A673 (cell line): Measurements from ENCODE around the gene PRMT7. TPM values are rescaled to one million over a fixed set of nuclear protein-coding genes. Genes with fewer than 3 reads are reported as not detected.

Source experiments
- BruUV-seq: library from RNA; stranded (reverse); fragments of 400-500 nt; replicated peaks from 2 replicates; lab custom pipeline; 2021; lab: Mats Ljungman, UMichigan
- CTCF ChIA-PET: fragments of 300-600 bp; sonication (Branson Sonifier 250); formaldehyde crosslinking; loops from one replicate; lab custom pipeline; 2022; ENCODE audit warnings: antibody characterized with exemption; lab: Charles Lee
- POLR2A ChIA-PET: fragments of 300-600 bp; sonication (Branson Sonifier 250); formaldehyde crosslinking; loops from one replicate; lab custom pipeline; 2022; ENCODE audit warnings: antibody characterized with exemption; ENCODE audit not compliant: low non-redundant PET; lab: Charles Lee
- DNase-seq: peaks from one replicate; pipeline ENCODE4 v3.0.0-alpha.2; 2015; ENCODE audit warnings: low spot score
- H3K27ac ChIP-seq: fragments of 200-600 bp; sonication (generic); 2 replicates; pipeline ENCODE4 v1.5.1; 2016; ENCODE audit warnings: mixed run types, low read depth, mild to moderate bottlenecking, mixed read lengths, antibody characterized with exemption, low read length; ENCODE audit not compliant: poor library complexity, severe bottlenecking
- H3K27me3 ChIP-seq: fragments of 200-600 bp; sonication (generic); replicated peaks from 2 replicates; pipeline ENCODE4 v1.6.1; 2017; ENCODE audit warnings: mixed run types, low read depth, mild to moderate bottlenecking, mixed read lengths, antibody characterized with exemption, low read length; ENCODE audit not compliant: insufficient read depth, poor library complexity
- H3K36me3 ChIP-seq: fragments of 200-600 bp; sonication (generic); 2 replicates; pipeline ENCODE4 v1.6.1; 2016; ENCODE audit warnings: mixed run types, mild to moderate bottlenecking, mixed read lengths, antibody characterized with exemption, low read length; ENCODE audit not compliant: insufficient read depth, poor library complexity, severe bottlenecking
- H3K4me1 ChIP-seq: fragments of 200-600 bp; sonication (generic); 2 replicates; pipeline ENCODE4 v1.6.1; 2017; ENCODE audit warnings: mixed run types, mild to moderate bottlenecking, mixed read lengths, antibody characterized with exemption, low read length; ENCODE audit not compliant: insufficient read depth, poor library complexity, severe bottlenecking
- H3K4me3 ChIP-seq: fragments of 200-600 bp; sonication (generic); 2 replicates; pipeline ENCODE4 v1.5.1; 2016; ENCODE audit warnings: low read depth, mixed run types, mild to moderate bottlenecking, mixed read lengths, low read length; ENCODE audit not compliant: poor library complexity, severe bottlenecking
- H3K9me3 ChIP-seq: fragments of 200-600 bp; sonication (generic); 2 replicates; pipeline ENCODE4 v1.6.1; 2016; ENCODE audit warnings: mixed run types, low read depth, mild to moderate bottlenecking, mixed read lengths, antibody characterized with exemption, low read length; ENCODE audit not compliant: poor library complexity, severe bottlenecking
- CTCF ChIP-seq: fragments of 300-800, 200-600 bp; sonication (generic); conservative IDR thresholded peaks from 2 replicates; pipeline ENCODE4 v1.5.1; 2017; ENCODE audit warnings: low read depth, mild to moderate bottlenecking, antibody characterized with exemption, low read length, moderate library complexity, mixed read lengths
- EZH2 ChIP-seq: fragments of 200-600 bp; sonication (generic); IDR thresholded peaks from 2 replicates; pipeline ENCODE4 v1.6.1; 2017; ENCODE audit warnings: borderline replicate concordance, low read depth, mild to moderate bottlenecking, mixed read lengths, antibody characterized with exemption, low read length; ENCODE audit not compliant: poor library complexity, severe bottlenecking
- intact Hi-C: fragments of 100-400 bp; cut with micrococcal nuclease; formaldehyde crosslinking; loops from one replicate; pipeline ENCODE4 v1.10.0; 2022; ENCODE audit not compliant: unreplicated experiment
- total RNA-seq: library from RNA; stranded (reverse); gene quantifications from 2 replicates; pipeline ENCODE4 v1.2.3, GENCODE V29; 2021

PRMT7 gene
- total RNA-seq, 1 experiment from 2014 or later = 66.2 TPM

DNA sequence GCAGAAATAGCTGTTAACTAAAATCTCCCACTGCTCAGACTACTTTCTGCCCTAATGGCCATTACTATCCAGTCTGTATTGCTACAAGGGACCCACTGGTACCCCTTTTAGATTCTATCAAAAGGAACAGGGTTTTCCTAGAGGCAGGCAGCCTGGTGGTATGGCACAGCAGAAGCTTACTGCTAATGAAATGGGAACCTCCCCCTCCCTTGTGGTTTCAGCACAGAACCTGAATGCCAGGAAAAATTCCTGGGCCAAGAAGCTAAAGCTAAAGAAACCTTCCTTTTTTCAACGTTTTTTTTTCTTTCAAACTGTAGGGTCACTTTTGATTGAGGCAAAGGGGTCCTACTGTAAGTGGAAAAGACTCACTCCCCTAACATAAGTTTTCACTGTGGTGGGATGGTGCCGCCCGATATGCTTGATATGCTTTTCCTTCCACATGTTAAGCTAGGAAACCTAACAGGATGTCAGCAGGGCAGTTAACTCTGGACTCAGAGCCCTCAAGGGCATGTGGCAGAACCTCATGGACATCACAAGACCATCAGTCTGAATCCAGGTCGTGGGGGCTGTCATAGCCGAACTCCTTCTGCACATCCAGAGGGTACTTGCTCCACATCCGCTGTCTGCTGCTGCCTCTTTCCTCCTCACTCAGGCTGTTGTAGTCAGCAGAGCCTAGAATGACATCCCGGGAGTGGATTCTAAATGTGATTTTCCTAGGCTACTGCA is 9.9 kb upstream of the PRMT7 start:
- BruUV-seq = no TSS peak
- peaks cover 31% of the 10 kb centered on the region for H3K4me1 ChIP-seq

GRCh38 chr16:68306633-68307032 is 4.2 kb upstream of the PRMT7 start:
- peaks cover 55% of the 10 kb centered on the region for H3K36me3 ChIP-seq
- CTCF ChIA-PET = no interaction called here
- no TSS peak for BruUV-seq
- intact Hi-C loops = no loop called here
- H3K4me3 ChIP-seq = no peak overlapping the region
- no peak for DNase-seq
- POLR2A ChIA-PET = no interaction called here
- TF ChIP-seq EZH2 = no peak
- no peak for TF ChIP-seq CTCF
- no peaks in the 10 kb centered on the region for H3K27me3 ChIP-seq
- no peak overlapping the region for H3K27ac ChIP-seq
- no peaks in the 10 kb centered on the region for H3K9me3 ChIP-seq
- peaks cover 11% of the 10 kb centered on the region for H3K4me1 ChIP-seq

More for the DNA sequence above, 9.9 kb upstream of the PRMT7 start:
- ChIA-PET CTCF (no interaction called here), POLR2A (no interaction called here)
- no peaks in the 10 kb centered on the region for H3K27me3 ChIP-seq
- H3K27ac ChIP-seq = peak overlapping the region; percentile 22
- no peak for DNase-seq
- H3K36me3 ChIP-seq = peaks cover 77% of the 10 kb centered on the region
- TF ChIP-seq EZH2 = no peak
- TF ChIP-seq CTCF = no peak
- no peak overlapping the region for H3K4me3 ChIP-seq
- intact Hi-C loops = no loop called here
- no peaks in the 10 kb centered on the region for H3K9me3 ChIP-seq

DNA sequence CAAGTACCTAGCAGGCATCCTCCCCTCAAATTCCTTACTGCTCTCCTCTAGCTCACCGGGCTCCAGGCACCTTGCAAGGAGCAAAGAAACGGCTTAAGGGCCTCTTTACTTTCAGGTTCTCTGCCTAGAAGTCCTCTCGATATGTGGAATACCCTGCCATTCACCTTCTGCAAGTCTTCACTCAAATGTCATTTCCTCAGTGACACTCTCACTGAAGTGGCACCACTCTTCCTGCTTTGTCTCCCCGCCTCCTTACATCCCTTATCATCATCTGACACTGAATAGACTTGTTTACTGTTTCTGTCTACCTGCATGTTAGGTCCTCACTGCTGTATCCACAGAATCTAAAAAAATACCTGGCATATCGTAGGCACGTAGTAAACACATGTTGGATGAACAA is 1.0 kb upstream of the PRMT7 start:
- Histone ChIP-seq H3K27ac (peak overlapping the region; percentile 88), H3K4me3 (peak overlapping the region; percentile 71), H3K9me3 (no peaks in the 10 kb centered on the region), H3K27me3 (no peaks in the 10 kb centered on the region), H3K4me1 (peaks cover 15% of the 10 kb centered on the region), H3K36me3 (peaks cover 30% of the 10 kb centered on the region)
- no peak for TF ChIP-seq EZH2
- TF ChIP-seq CTCF = no peak
- CTCF ChIA-PET = no interaction called here
- intact Hi-C loops = loop anchor here (5.0 kb wide), 1 partner anchor 47 kb away; the partner anchor contains the start of gene SLC7A6
- DNase-seq = no peak
- TSS peak; percentile 58 for BruUV-seq
- POLR2A ChIA-PET = no interaction called here
